22Rv1 (cell line): ENCODE data around the gene IGFBP3.

ENCODE experiments used
- CTCF ChIP-seq: fragments of 450-650 bp; IDR thresholded peaks from 2 replicates; pipeline ENCODE4 v1.5.1; 2017; ENCODE audit warnings: mild to moderate bottlenecking
- ZFX ChIP-seq: fragments of 450-650 bp; IDR thresholded peaks from 2 replicates; pipeline ENCODE4 v1.6.1; 2017; ENCODE audit warnings: antibody characterized with exemption, borderline replicate concordance

GRCh38 chr7:45881280-45881758 lies 39.8 kb downstream of the IGFBP3 start:
- TF ChIP-seq CTCF: no peak
- TF ChIP-seq ZFX: no peak
